H1 (cell line): ENCODE data around the gene GPNMB. TPM values are rescaled to one million over a fixed set of nuclear protein-coding genes. Genes with fewer than 3 reads are reported as not detected.

Experiments used
- CTCF ChIA-PET: fragments of 300-600 bp; sonication (Branson Sonifier 250); formaldehyde crosslinking; loops from one replicate; lab custom pipeline; 2021; ENCODE audit not compliant: partially characterized antibody; lab: Charles Lee
- POLR2A ChIA-PET: fragments of 300-600 bp; sonication (Branson Sonifier 250); formaldehyde crosslinking; loops from one replicate; lab custom pipeline; 2021; ENCODE audit warnings: inconsistent platforms; ENCODE audit not compliant: partially characterized antibody; lab: Charles Lee
- DNase-seq, 2 experiments: peaks; one replicate each; pipeline versions ENCODE4 v3.0.0 to v3.0.0-alpha.2; 2010 to 2022; ENCODE audit warnings: low spot score in 2 of 2, low read depth in 1 of 2, mixed read lengths in 1 of 2
- FAIRE-seq: peaks from 2 replicates; lab custom pipeline; 2011; peaks lifted over from hg19 to GRCh38; lab: Jason Lieb, UNC
- H2AFZ ChIP-seq: 2 replicates; pipeline ENCODE4 v1.8.1; 2012; ENCODE audit warnings: low read length, inconsistent platforms
- H2AK5ac ChIP-seq: 2 replicates; pipeline ENCODE4 v1.6.1; 2013; ENCODE audit warnings: low read depth, low read length
- H2BK120ac ChIP-seq: replicated peaks from 2 replicates; pipeline ENCODE3; 2013; ENCODE audit warnings: low read depth, low read length, inconsistent platforms
- H2BK12ac ChIP-seq: 2 replicates; pipeline ENCODE4 v1.6.1; 2013; ENCODE audit warnings: low read depth, low read length
- H2BK15ac ChIP-seq: 2 replicates; pipeline ENCODE4 v1.6.1; 2013; ENCODE audit warnings: low read length
- H2BK20ac ChIP-seq: 2 replicates; pipeline ENCODE4 v1.6.1; 2013; ENCODE audit warnings: low read length
- H2BK5ac ChIP-seq: 2 replicates; pipeline ENCODE4 v1.6.1; 2013; ENCODE audit warnings: low read depth, low read length
- H3K14ac ChIP-seq: 2 replicates; pipeline ENCODE4 v1.6.1; 2013; ENCODE audit warnings: inconsistent platforms; ENCODE audit not compliant: insufficient read length
- H3K18ac ChIP-seq: 2 replicates; pipeline ENCODE4 v1.6.1; 2013; ENCODE audit warnings: low read length; ENCODE audit errors: extremely low read depth
- H3K23ac ChIP-seq: 2 replicates; pipeline ENCODE4 v1.6.1; 2013; ENCODE audit warnings: inconsistent platforms; ENCODE audit not compliant: insufficient read length
- H3K23me2 ChIP-seq: 2 replicates; pipeline ENCODE4 v1.6.1; 2013; ENCODE audit warnings: low read depth, low read length
- H3K27ac ChIP-seq: 2 replicates; pipeline ENCODE4 v1.6.1; 2011; ENCODE audit warnings: low read depth, low read length, inconsistent platforms
- H3K27me3 ChIP-seq, 4 experiments: replicated peaks in 1 of 4; 1 replicate in 1 of 4; 2 replicates in 3 of 4; pipeline versions ENCODE4 v1.6.1 to v1.8.1; 2011 to 2013; ENCODE audit warnings: low read length in 3 of 4, mild to moderate bottlenecking in 3 of 4, inconsistent platforms in 2 of 4, mixed read lengths in 2 of 4, moderate library complexity in 1 of 4; ENCODE audit not compliant: control insufficient read depth in 3 of 4, insufficient read depth in 3 of 4; ENCODE audit errors: extremely low read depth in 1 of 4
- H3K36me3 ChIP-seq, 4 experiments: 2 replicates each; pipeline versions ENCODE4 v1.6.1 to v1.8.1; 2011 to 2013; ENCODE audit warnings: mild to moderate bottlenecking in 4 of 4, low read length in 3 of 4, moderate library complexity in 2 of 4, control low read depth in 1 of 4, inconsistent platforms in 1 of 4; ENCODE audit not compliant: insufficient read depth in 4 of 4, control insufficient read depth in 2 of 4
- H3K4ac ChIP-seq: replicated peaks from 2 replicates; pipeline ENCODE3; 2013; ENCODE audit warnings: low read length, low read depth, mixed read lengths, inconsistent platforms; ENCODE audit not compliant: insufficient read length
- H3K4me1 ChIP-seq, 4 experiments: replicated peaks in 1 of 4; 1 replicate in 1 of 4; 2 replicates in 3 of 4; pipeline versions ENCODE4 v1.6.1 to v1.8.1; 2011 to 2013; ENCODE audit warnings: low read length in 3 of 4, inconsistent platforms in 2 of 4, mixed read lengths in 1 of 4; ENCODE audit not compliant: insufficient read depth in 4 of 4, control insufficient read depth in 3 of 4
- H3K4me2 ChIP-seq, 2 experiments: 2 replicates each; pipeline versions ENCODE4 v1.6.1 to v1.8.1; 2011 to 2013; ENCODE audit warnings: low read depth in 2 of 2, low read length in 2 of 2, control low read depth in 1 of 2, inconsistent platforms in 1 of 2, mild to moderate bottlenecking in 1 of 2; ENCODE audit not compliant: insufficient read depth in 1 of 2
- H3K4me3 ChIP-seq, 4 experiments: fragments of 200-600, 300-600 bp in 1 of 4; sonication (generic), shearing (Covaris generic), sonication (Bioruptor Twin) in 1 of 4; 2 replicates each; pipeline versions ENCODE4 v1.5.1 to v1.8.1; 2011 to 2016; ENCODE audit warnings: low read length in 4 of 4, low read depth in 3 of 4, control low read depth in 2 of 4, inconsistent platforms in 2 of 4, mild to moderate bottlenecking in 2 of 4, mixed read lengths in 1 of 4, moderate library complexity in 1 of 4; ENCODE audit not compliant: insufficient read depth in 2 of 4; ENCODE audit errors: extremely low read depth in 1 of 4
- H3K56ac ChIP-seq: replicated peaks from 2 replicates; pipeline ENCODE3; 2013; ENCODE audit warnings: low read depth, mild to moderate bottlenecking, mixed read lengths, low read length, inconsistent platforms; ENCODE audit not compliant: insufficient read length
- H3K79me1 ChIP-seq: 2 replicates; pipeline ENCODE4 v1.6.1; 2013; ENCODE audit warnings: low read depth, low read length, control low read depth
- H3K79me2 ChIP-seq, 2 experiments: 2 replicates each; pipeline versions ENCODE4 v1.6.1 to v1.8.1; 2012 to 2013; ENCODE audit warnings: low read length in 2 of 2, mild to moderate bottlenecking in 2 of 2, inconsistent platforms in 1 of 2; ENCODE audit not compliant: insufficient read depth in 2 of 2, control insufficient read depth in 1 of 2
- H3K9ac ChIP-seq, 4 experiments: replicated peaks in 1 of 4; 1 replicate in 1 of 4; 2 replicates in 3 of 4; pipeline versions ENCODE4 v1.6.1 to v1.8.1; 2011 to 2013; ENCODE audit warnings: low read depth in 3 of 4, low read length in 3 of 4, control low read depth in 2 of 4, mild to moderate bottlenecking in 2 of 4, moderate library complexity in 2 of 4, inconsistent platforms in 1 of 4; ENCODE audit errors: extremely low read depth in 1 of 4
- H3K9me3 ChIP-seq, 2 experiments: 2 replicates each; pipeline versions ENCODE4 v1.6.1 to v1.8.1; 2012 to 2013; ENCODE audit warnings: mild to moderate bottlenecking in 2 of 2, moderate library complexity in 2 of 2, control low read depth in 1 of 2, inconsistent platforms in 1 of 2, low read depth in 1 of 2, low read length in 1 of 2, mixed read lengths in 1 of 2; ENCODE audit not compliant: insufficient read depth in 2 of 2
- H4K20me1 ChIP-seq, 2 experiments: replicated peaks in 1 of 2; 2 replicates each; pipeline versions ENCODE3 to v1.8.1; 2011 to 2013; ENCODE audit warnings: inconsistent platforms in 2 of 2, low read length in 2 of 2, mild to moderate bottlenecking in 1 of 2; ENCODE audit not compliant: insufficient read depth in 2 of 2, control insufficient read depth in 1 of 2
- H4K5ac ChIP-seq: 2 replicates; pipeline ENCODE4 v1.6.1; 2013; ENCODE audit warnings: low read length, low read depth, mixed read lengths, inconsistent platforms; ENCODE audit not compliant: insufficient read length
- H4K8ac ChIP-seq: 2 replicates; pipeline ENCODE4 v1.8.0; 2013; ENCODE audit warnings: mild to moderate bottlenecking, moderate library complexity, low read length, inconsistent platforms; ENCODE audit not compliant: insufficient read depth; ENCODE audit errors: extremely low read depth
- H4K91ac ChIP-seq: replicated peaks from 2 replicates; pipeline ENCODE3; 2013; ENCODE audit warnings: low read length, mixed read lengths, inconsistent platforms; ENCODE audit not compliant: insufficient read length
- BCL11A ChIP-seq, 2 experiments: IDR thresholded peaks; one replicate each; pipeline ENCODE4 v1.6.1; 2011; ENCODE audit warnings: low read depth in 2 of 2, low read length in 2 of 2, mild to moderate bottlenecking in 2 of 2
- CBX5 ChIP-seq: fragments of 300-800, 300-1000 bp; sonication (generic); IDR thresholded peaks from 2 replicates; pipeline ENCODE4 v1.7.1; 2016; ENCODE audit warnings: antibody characterized with exemption, low read length, low read depth
- CTCF ChIP-seq, 3 experiments: IDR thresholded peaks; 1 replicate in 2 of 3; 2 replicates in 1 of 3; pipeline versions ENCODE4 v1.5.1 to v1.6.1; 2011; ENCODE audit warnings: low read length in 3 of 3, mild to moderate bottlenecking in 3 of 3, inconsistent platforms in 2 of 3, low read depth in 1 of 3, moderate library complexity in 1 of 3; ENCODE audit not compliant: insufficient read depth in 1 of 3; ENCODE audit errors: control extremely low read depth in 1 of 3
- POU5F1 ChIP-seq: IDR thresholded peaks from 2 replicates; pipeline ENCODE4 v1.6.1; 2011; ENCODE audit warnings: low read depth, mild to moderate bottlenecking, low read length, moderate library complexity
- RAD21 ChIP-seq, 2 experiments: IDR thresholded peaks in 1 of 2; conservative IDR thresholded peaks in 1 of 2; 2 replicates each; pipeline ENCODE4 v1.6.1; 2011; ENCODE audit warnings: low read depth in 2 of 2, low read length in 2 of 2, improper control_type of control experiment in 1 of 2, inconsistent platforms in 1 of 2, mild to moderate bottlenecking in 1 of 2, moderate library complexity in 1 of 2
- TEAD4 ChIP-seq: IDR thresholded peaks from 2 replicates; pipeline ENCODE4 v1.6.1; 2012; ENCODE audit warnings: low read depth, low read length, inconsistent platforms, mixed read lengths
- WGBS, 2 experiments: shearing (Covaris generic) in 1 of 2; methylation state at CpG; one replicate each; pipeline versions ENCODE4 v1.1.6 to v1.1.7; 2013 to 2015; ENCODE audit warnings: low lambda C conversion rate in 2 of 2, mixed read lengths in 2 of 2, inconsistent platforms in 1 of 2, low coverage in 1 of 2, missing lambda C conversion rate in 1 of 2; ENCODE audit not compliant: insufficient replicate concordance in 2 of 2, insufficient coverage in 1 of 2, insufficient read length in 1 of 2; ENCODE audit errors: extremely low coverage in 1 of 2, missing lambda C conversion rate in 1 of 2; 5-methylcytosine and 5-hydroxymethylcytosine counted together
- polyA plus RNA-seq, 7 experiments: library from polyadenylated mRNA; depleted of rRNA in 3 of 7; stranded (reverse) in 5 of 7; unstranded in 2 of 7; fragments of >200 nt in 5 of 7; fragments of 200-250 nt in 2 of 7; gene quantifications; 1 replicate in 5 of 7; 2 replicates in 1 of 7; 4 replicates in 1 of 7; pipeline versions ENCODE4 v1.2.1 to v1.2.3, GENCODE V29; 2011 to 2013; ENCODE audit warnings: missing spikeins in 2 of 7, mixed read lengths in 2 of 7
- total RNA-seq: library from RNA; stranded (reverse); fragmentation: NEBNext Ultra II Directional; extraction: Animal tissue kit (Norgen Biotek cat#: 25700); gene quantifications from 2 replicates; pipeline ENCODE4 v1.2.1, GENCODE V29; 2021

The GPNMB gene
- total and polyA plus RNA-seq, 2 of the 8 experiments (the other 6 are each of a cell fraction or from before 2014, with no cell fraction given) = 1.1 to 1.4 TPM

GRCh38 chr7:23242935-23243334 is 3.6 kb upstream of the GPNMB start:
- no peak overlapping the region for H3K4me2 ChIP-seq
- WGBS, 2 experiments = 82% methylated on average over 4 of the region's 4 CpGs; no CpG with 5 or more reads in 1 of the 2 experiments
- FAIRE-seq = no peak
- no peak for TF ChIP-seq CBX5
- TF ChIP-seq TEAD4 = no peak
- TF ChIP-seq BCL11A (IDR thresholded peaks at IDR 0.05; ENCODE audit: low read depth in 2 of 2, low read length in 2 of 2) = no peak
- TF ChIP-seq POU5F1 = no peak
- TF ChIP-seq CTCF (IDR thresholded peaks at IDR 0.05; ENCODE audit: control extremely low read depth in 1 of 3, insufficient read depth in 1 of 3, low read depth in 1 of 3, low read length in 3 of 3) = no peak
- no peak for TF ChIP-seq RAD21 (IDR thresholded peaks at IDR 0.05 in 1 of 2, conservative IDR thresholded peaks at IDR 0.05 in 1 of 2; ENCODE audit: low read depth in 2 of 2, low read length in 2 of 2)
- TF ChIP-seq, all 59 proteins: peak for 0
- Histone ChIP-seq H3K9me3 (no peaks in the 10 kb centered on the region; a peak in 1 of 4 replicates), H3K79me1 (no peaks in the 10 kb centered on the region), H3K23ac (no peak overlapping the region), H3K14ac (no peak overlapping the region), H2BK20ac (no peak overlapping the region), H4K91ac (no peak overlapping the region), H2BK12ac (no peak overlapping the region), H4K5ac (no peak overlapping the region), H3K27ac (no peak overlapping the region), H2BK15ac (no peak overlapping the region), H2BK5ac (no peak overlapping the region), H3K23me2 (peaks cover 6% of the 10 kb centered on the region), H3K36me3 (no peaks in the 10 kb centered on the region), H2AFZ (no peak overlapping the region), H3K9ac (no peak overlapping the region), H2BK120ac (no peak overlapping the region), H3K4me1 (peaks cover 1 to 9% (median 6%) of the 10 kb centered on the region in 4 experiments; a peak in 6 of 7 replicates), H4K8ac (no peak overlapping the region), H3K79me2 (no peaks in the 10 kb centered on the region), H3K18ac (no peak overlapping the region), H3K27me3 (peaks cover 0 to 13% (median 10%) of the 10 kb centered on the region in 4 experiments; a peak in 5 of 7 replicates), H2AK5ac (no peak overlapping the region), H4K20me1 (no peaks in the 10 kb centered on the region), H3K4ac (no peak overlapping the region), H3K4me3 (no peak overlapping the region), H3K56ac (no peak overlapping the region)
- ChIA-PET POLR2A (interaction anchor here (1.1 kb wide), 1 partner anchor 289 kb away, joined by 3 read pairs; no protein-coding TSS in a partner anchor), CTCF (interaction anchor here (0.7 to 2.1 kb wide), 8 partner anchors 8 to 95 kb away, joined by 3 to 8 read pairs (median 3); no protein-coding TSS in a partner anchor)
- no peak for DNase-seq
